Measurements from ENCODE around the gene ARMCX4. TPM values are rescaled to one million over a fixed set of nuclear protein-coding genes. Genes with fewer than 3 reads are reported as not detected.
"Not testable (repeated sequence)": the region's sequence is repeated elsewhere in the genome, so short reads cannot be mapped to it uniquely, and the experiment has no call there.

The ARMCX4 gene
- total RNA-seq, 1 donor from 2014 or later, result 13.1 TPM

DNA sequence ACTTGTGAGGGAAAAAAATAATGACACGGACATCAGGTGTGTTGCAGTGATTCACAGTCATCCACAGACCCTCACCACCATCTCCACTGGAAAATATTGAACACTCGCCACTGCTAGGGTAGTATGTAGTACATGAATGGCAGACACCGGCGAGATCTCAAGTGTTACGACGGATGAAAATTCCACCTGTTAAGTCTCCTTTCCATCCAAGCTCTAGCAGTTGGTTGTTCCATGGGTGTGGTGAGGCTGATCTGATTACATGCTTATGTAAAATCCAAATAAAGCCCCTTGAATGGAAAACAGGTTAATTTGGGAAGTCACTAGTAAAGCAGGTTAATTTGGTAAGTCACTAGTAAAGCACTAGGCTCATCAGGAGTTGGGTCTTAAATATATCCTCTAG lies 1.1 kb upstream of the ARMCX4 start:
- DNase-seq (no peak), ATAC-seq (no peak)
- Histone ChIP-seq H3K27me3 (no peaks in the 10 kb centered on the region), H3K4me3 (no peak overlapping the region), H3K9me3 (no peaks in the 10 kb centered on the region), H3K27ac (no peak overlapping the region), H3K4me1 (no peaks in the 10 kb centered on the region), H3K36me3 (no peaks in the 10 kb centered on the region)
- intact Hi-C loops (cut with DNase I), result no loop called here
- TF ChIP-seq CTCF (IDR thresholded peaks at IDR 0.05), result no peak

DNA sequence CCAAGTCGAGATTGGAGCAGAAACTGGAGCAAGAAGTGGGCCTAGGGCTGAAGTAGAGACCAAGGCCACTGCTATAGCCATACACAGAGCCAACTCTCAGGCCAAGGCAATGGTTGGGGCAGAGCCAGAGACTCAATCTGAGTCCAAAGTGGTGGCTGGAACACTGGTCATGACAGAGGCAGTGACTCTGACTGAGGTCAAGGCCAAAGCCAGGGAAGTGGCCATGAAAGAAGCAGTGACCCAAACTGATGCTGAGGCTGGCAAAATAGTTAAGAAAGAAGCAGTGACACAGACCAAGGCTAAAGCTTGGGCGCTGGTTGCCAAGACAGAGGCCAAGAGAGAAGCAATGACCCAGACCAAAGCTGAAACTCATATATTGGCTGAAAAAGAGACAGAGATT lies 3.5 kb downstream of the ARMCX4 start:
- no peak overlapping the region for H3K27ac ChIP-seq
- no peak for DNase-seq
- H3K27me3 ChIP-seq, result no peaks in the 10 kb centered on the region
- ATAC-seq, result no peak
- no peaks in the 10 kb centered on the region for H3K4me1 ChIP-seq
- no peaks in the 10 kb centered on the region for H3K36me3 ChIP-seq
- TF ChIP-seq CTCF (IDR thresholded peaks at IDR 0.05), result no peak
- H3K9me3 ChIP-seq, result no peaks in the 10 kb centered on the region
- H3K4me3 ChIP-seq, result no peak overlapping the region
- intact Hi-C loops (cut with DNase I), result no loop called here

DNA sequence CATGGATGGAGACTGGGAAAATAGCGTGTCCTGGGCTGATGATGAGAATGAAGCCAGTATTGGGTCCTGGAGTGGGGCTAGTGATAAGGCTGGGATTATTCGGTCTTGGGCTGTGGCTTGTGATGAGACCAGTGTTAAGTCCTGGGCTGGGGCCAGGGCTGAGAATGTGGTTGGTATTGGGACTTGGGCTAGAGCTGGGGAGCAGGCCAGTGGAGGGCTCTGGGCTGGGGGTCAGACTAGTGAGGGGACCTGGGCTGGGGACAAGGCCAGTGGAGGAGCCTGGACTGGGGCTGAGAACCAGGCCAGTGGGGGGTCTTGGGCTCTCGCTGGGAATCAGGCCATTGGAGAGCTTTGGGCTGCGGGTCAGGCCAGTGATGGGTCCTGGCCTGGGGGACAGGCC lies 6.7 kb downstream of the ARMCX4 start:
- Histone ChIP-seq H3K27me3 (no peaks in the 10 kb centered on the region), H3K27ac (no peak overlapping the region), H3K4me3 (no peak overlapping the region), H3K36me3 (no peaks in the 10 kb centered on the region), H3K9me3 (no peaks in the 10 kb centered on the region), H3K4me1 (no peaks in the 10 kb centered on the region)
- ATAC-seq, result no peak
- TF ChIP-seq CTCF (IDR thresholded peaks at IDR 0.05), result no peak
- intact Hi-C loops (cut with DNase I), result no loop called here
- DNase-seq, result no peak

- Histone ChIP-seq H3K4me3 (no peak overlapping the region), H3K27ac (no peak overlapping the region), H3K4me1 (no peaks in the 10 kb centered on the region), H3K9me3 (no peaks in the 10 kb centered on the region), H3K27me3 (no peaks in the 10 kb centered on the region), H3K36me3 (no peaks in the 10 kb centered on the region)
- no peak for ATAC-seq
- DNase-seq, result no peak
- intact Hi-C loops (cut with DNase I), result no loop called here
- TF ChIP-seq CTCF (IDR thresholded peaks at IDR 0.05), result no peak
These were observed 8.0 kb downstream of the ARMCX4 start for GRCh38 chrX:101493225-101493624.

GRCh38 chrX:101502929-101503328 lies 17.7 kb downstream of the ARMCX4 start:
- H3K4me3 ChIP-seq; intact Hi-C loops (cut with DNase I); H3K27ac ChIP-seq: not testable (repeated sequence)

GRCh38 chrX:101507372-101507771 lies 22.1 kb downstream of the ARMCX4 start:
- H3K4me1 ChIP-seq, result no peaks in the 10 kb centered on the region
- H3K27me3 ChIP-seq, result no peaks in the 10 kb centered on the region
- H3K27ac ChIP-seq, result no peak overlapping the region
- no peaks in the 10 kb centered on the region for H3K9me3 ChIP-seq
- H3K36me3 ChIP-seq, result no peaks in the 10 kb centered on the region
- H3K4me3 ChIP-seq, result no peak overlapping the region
- intact Hi-C loops (cut with DNase I), result no loop called here
- ATAC-seq (no peak), DNase-seq (no peak)
- no peak for TF ChIP-seq CTCF (IDR thresholded peaks at IDR 0.05)

More at GRCh38 chrX:101502929-101503328, 17.7 kb downstream of the ARMCX4 start:
- not testable (repeated sequence) for H3K4me1 ChIP-seq, H3K27me3 ChIP-seq, H3K36me3 ChIP-seq, DNase-seq, ATAC-seq, H3K9me3 ChIP-seq

Measured in upper lobe of right lung (tissue), 1 donor.